T-helper 2 cell (primary cell): ENCODE data around the gene NUP98.
"Not testable (repeated sequence)": the region's sequence is repeated elsewhere in the genome, so short reads cannot be mapped to it uniquely, and the experiment has no call there.

Experiments used
- DNase-seq, 5 experiments: peaks; one replicate each; pipeline versions ENCODE4 v3.0.0 to v3.0.0-alpha.2; 2012 to 2022

Gene NUP98

DNA sequence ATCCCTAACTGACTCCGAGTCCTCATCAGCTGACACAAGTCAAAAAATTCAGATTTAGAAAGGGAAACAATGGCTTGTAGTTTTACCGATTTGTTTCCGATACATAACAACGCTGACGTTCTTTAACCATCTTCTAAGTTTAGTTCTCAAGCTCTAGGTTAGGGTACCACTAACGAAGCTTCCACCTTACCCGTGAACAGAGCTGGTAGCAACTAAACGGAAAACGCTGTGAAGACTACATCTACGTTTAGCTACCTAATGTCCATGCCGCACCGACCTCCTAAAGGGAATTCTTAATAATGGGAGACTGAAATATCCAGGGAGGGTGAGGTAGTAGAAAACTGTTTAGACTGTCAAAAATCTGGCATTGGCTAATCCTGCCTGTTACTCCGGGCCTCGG, 1.0 kb downstream of the NUP98 start:
- peak in 1 of 5 experiments; percentile 31 for DNase-seq

DNA sequence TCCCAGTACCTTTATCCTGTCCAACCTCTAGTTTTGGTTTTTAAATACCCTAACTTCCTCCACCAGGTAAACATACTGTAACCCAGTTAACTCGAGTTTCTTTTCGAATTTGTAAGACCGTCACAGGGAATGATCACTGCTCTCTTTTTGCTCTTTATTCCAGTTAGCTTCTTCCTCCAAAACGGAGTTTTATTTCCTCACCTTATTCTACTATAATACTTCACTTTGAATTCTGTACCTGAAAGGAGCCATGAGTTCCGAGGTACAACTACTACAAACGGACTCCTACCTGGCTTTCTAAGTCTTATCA, 1.4 kb downstream of the NUP98 start:
- no peak for DNase-seq

DNA sequence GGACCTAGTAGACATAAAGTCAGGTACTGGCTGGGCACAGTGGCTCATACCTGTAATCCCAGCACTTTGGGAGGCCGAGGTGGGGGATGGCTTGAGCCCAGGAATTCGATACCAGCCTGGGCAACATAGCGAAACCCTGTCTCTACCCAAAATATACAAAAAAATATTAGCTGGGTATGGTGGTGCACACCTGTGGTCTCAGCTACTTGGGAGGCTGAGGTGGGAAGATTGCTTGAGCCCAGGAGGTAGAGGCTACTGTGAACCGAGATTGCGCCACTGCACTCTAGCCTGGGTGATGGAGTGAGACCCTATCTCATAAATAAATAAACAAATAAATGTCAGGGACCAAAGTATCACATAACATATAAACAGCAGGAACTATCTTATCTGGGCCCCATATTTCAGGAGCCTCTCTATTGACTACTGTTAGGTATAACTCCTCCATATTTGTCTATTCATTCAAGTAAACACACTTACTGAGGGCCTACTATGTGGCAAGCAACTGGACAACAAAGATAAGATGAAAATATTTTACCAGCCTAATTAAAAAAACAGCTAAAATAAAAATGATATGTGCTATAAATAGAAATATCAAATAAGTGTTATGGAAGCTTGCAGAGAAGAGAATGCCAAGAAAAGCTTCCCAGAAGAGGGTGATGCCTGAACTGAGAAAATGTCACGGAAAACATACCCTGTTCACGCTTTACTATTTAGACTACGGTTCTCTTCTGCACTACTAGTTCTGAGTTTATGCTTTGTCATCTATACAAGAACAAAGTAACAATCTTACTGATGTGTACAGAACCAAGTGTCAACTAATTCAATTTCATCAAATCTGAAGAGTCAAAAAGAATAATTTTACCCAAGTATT, 2.0 kb downstream of the NUP98 start:
- no peak for DNase-seq

DNA sequence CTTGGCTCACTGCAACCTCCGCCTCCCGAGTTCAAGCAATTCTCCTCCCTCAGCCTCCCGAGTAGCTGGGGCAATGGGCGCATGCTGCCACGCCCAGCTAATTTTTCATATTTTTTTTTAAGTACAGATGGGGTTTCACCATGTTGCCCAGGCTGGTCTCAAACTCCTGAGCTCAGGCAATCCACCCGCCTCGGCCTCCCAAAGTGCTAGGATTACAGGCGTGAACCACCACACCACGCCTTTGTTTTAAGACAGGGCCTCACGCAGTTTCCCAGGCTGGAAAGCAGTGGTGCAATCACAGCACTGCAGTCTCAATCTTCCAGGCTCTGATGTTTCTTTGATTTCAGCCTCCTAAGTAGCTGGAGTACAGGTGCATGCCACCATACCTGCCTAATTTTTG, 3.0 kb downstream of the NUP98 start:
- not testable (repeated sequence) for DNase-seq

DNA sequence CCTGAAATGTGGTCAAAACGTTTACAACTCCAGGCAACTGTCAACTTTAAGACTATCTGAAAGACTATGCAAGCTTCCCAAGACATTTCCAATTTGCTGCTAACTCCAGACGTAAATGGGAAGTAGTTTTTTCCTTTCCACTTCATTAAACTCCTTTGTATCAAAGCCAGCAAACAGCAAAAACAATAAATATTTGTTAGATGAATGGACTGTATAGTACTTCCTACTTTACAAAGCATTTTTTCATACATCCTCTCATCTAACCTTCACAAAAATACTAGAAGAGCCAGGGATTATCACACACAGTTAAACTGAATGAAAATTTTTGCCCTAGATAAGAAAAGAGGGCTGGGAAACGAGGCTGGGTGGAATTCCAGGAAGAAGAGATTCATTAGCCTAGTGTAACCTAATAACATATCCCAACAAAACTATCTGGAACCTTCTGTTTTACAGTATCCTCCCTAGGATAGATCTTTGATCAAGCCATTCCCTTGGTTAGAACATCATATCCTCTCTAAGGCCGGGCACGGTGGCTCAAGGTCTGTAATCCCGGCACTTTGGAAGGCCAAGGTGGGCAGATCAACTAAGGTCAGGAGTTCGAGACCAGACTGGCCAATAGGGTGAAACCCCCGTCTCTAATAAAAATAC, 10.4 kb downstream of the NUP98 start:
- no peak for DNase-seq

DNA sequence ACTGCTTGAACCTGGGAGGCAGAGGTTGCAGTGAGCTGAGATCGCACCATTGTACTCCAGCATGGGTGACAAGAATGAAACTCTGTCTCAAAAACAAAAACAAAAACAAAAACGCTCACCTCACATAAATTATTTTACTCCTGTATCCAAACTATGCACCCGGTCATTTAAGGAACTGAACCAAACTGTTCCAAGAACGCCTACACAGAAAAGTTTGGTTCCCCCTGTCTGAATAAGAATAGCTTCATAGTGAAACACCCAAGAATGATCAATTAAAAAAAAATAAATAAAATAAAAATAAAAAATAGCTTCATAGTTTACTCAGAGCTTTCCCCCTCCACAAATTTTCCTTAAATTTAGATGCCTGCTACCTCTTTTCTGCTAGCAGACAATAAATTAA, 13.7 kb downstream of the NUP98 start:
- DNase-seq = no peak

DNA sequence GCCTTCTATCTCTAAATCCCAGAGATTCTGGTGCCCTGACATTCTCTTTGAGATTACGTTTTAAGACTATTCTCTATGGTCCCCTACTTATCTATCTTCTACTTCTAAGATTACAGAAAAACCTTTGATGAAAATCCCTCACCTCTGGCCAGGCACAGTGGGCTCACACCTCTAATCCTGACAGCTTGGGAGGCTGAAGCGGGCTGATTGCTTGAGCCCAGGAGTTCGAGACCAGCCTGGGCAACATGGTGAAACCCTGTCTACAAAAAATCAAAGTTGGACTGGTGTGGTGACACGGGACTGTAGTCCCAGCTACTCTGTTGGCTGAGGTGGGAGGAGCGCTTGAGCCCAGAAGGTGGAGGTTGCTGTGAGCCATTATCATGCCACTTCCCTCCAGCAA, 14.4 kb downstream of the NUP98 start:
- DNase-seq = no peak

DNA sequence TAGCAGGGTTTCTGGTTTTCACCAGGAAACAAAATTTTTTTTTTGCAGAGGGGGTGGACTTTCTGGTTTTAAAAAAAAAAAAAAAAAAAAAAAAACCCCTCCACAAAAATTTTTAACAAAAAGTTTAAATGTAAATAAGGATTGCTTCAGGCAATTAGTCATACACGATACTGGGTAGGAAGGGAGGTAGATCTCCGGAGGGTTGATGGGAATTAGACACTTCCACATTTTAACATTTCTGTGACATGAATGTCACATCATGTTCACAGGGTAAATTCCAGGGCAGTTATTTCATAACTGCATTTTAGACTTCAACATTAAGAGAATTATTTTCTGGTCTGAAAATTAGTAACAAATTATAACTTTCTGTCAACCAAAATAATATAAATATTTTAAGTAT, 15.9 kb downstream of the NUP98 start:
- no peak for DNase-seq

DNA sequence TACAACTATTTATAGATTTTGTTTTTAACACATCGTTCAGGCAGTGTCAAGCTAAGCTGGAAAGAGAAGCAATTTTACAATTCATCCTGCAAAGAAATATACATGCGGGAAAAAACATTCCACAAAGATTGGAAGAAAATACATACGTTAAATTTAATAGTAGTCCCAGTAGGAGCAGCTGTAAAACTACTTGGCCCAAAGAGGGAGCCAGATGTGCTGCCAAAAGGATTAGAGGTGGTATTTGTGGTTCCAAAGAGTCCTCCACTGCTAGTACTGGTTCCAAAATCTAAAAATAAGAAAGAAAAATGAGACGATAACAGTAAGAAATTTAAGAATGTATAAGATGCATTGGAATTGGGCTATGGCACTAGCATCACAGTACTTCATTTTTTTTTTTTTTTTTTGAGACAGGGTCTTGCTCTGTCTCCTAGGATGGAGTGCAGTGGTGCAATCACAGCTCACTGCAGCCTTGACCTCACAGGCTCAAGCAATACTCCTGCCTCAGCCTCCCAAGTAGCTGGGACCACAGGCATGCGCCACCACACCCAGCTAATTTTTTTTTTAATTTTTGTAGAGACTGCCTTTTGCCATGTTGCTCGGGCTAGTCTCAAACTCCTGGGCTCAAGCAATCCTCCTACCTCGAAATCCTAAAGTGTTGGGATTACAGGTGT, 21.5 kb downstream of the NUP98 start:
- DNase-seq = no peak

DNA sequence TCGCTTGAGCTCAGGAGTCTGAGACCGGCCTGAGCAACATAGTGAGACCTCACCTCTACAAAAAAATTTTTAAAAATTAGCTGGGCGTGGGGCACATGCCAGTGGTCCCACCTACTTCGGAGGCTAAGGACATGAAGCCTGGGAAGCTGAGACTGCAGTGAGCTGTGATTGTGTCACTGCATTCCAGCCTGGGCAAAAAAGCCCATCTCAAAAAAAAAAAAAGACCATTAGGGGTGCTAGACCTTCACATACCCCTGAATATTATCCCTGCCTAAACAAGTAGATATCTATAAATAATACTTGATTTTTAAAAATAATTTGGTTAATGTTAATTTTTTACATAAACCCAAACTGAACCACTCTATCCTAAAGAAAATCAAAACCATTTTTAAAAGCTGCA, 24.2 kb downstream of the NUP98 start:
- no peak for DNase-seq

DNA sequence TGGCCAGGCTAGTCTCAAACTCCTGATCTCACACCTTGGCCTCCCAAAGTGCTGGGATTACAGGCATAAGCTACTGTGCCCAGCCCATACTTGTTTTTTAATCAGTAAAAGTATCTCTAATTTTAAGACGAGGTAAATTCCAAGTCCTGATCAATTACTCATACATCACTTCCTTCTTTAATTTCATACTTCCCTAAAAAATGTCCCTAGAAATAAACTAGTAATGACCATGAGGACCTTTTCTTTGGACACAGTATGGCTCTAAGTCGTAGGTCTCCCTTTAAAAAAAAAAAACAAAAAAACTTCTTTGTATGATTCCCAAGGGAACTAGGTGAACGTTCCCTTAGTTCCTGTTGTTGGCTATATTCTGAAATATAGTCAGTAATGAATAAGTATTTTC, 29.8 kb downstream of the NUP98 start:
- DNase-seq = no peak

DNA sequence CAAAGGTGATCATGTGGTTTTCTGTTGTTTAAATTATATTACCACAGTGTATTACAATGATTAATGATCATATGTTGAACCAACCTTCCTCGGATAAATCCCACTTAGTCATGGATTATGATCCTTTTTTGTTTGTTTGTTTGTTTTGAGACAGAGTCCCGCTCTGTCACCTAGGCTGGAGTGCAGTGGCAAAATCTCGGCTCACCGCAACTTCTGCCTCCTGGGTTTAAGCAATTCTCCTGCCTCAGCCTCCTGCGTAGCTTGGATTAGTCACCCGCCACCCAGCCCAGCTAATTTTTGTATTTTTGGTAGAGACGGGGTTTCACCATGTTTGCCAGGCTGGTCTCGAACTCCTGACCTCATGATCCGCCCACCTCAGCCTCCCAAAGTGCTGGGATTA, 30.5 kb downstream of the NUP98 start:
- DNase-seq = not testable (repeated sequence)

DNA sequence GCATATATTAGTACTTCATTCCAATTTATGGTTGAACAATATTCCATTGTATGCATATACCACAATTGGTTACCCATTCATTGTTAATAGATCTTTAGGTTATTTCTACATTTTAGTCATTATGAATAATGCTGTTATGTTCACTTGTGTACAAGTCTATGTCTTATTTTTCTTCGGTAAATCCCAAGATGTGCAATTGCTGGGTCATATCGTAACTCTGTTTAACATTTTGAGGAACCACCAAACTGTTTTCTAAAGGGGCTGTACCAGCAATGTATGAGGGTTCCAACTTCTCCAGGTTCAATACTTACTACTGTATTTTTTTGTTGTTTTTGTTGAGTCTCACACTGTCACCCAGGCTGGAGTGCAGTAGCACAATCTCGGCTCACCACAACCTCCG, 33.1 kb downstream of the NUP98 start:
- DNase-seq = no peak

DNA sequence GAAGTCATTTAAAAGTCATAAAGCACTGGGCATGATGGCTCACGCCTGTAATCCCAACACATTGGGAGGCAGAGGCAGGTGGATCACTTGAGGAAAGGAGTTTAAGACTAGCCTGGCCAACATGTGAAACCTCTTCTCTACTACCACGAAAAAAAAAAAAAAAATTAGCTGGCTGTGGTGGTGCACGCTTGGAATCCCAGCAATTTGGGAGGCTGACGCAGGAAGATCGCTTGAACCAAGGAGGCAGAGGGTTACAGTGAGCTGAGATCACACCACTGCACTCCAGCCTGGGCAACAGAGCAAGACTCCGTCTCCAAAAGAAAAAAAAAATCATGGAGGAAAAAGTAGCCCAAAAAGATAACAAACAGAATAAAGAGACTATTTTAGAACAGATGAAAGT, 42.2 kb downstream of the NUP98 start:
- DNase-seq = no peak

DNA sequence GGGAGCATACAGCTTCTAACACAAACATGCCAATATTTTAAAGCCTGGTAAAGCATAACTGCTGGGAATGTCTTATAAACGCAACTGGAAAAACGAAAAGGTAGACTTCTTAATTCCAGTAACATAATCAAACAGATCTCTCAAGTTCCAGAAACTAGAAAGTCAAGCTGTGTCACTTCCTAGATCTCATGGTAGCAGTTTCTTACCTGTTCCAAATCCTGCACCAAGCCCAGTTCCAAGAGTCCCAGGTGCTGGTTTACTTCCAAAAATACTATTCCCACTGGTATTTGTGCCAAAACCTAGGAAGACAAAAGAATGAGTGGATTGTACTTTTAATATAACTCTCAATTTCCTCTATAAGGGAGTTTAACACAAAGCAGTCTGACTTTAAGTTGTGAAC, 44.2 kb downstream of the NUP98 start:
- DNase-seq = no peak

DNA sequence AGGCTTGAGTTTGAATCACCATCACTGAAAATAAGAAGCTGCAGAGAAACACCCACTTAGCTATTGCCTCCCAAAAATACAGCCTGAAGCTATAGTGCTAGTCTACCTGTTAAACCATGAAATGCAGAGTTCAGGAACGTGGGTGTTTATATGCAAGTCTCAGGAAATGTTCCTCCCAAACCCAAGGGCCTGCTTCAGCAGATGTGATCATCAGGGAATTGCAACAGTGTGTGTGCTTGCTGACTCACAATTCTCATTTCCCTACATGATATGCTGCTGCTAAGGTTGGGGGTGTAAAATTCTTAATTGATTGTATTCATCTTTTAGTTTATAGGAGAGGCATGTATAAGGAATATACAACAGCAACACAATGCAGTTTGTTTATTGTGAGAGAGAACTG, 49.6 kb downstream of the NUP98 start:
- DNase-seq = no peak

DNA sequence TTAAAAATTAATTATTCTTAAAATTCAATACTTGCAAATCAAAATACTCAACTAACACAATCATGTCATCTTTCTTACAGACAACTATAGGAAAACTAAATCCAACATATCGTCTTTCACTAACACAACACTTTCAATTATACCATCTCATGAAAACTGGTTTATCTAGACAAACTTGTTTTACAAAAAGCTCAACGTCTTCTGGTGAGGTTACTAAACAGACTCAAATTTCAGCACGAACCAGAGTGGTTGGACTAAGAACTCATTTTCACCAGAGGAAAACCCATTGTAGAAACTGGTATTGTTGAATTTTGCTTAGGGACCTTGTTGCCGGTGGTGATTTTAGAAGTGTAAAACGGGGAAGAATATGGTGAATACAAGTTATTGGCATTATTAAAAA, 52.2 kb downstream of the NUP98 start:
- DNase-seq = no peak

DNA sequence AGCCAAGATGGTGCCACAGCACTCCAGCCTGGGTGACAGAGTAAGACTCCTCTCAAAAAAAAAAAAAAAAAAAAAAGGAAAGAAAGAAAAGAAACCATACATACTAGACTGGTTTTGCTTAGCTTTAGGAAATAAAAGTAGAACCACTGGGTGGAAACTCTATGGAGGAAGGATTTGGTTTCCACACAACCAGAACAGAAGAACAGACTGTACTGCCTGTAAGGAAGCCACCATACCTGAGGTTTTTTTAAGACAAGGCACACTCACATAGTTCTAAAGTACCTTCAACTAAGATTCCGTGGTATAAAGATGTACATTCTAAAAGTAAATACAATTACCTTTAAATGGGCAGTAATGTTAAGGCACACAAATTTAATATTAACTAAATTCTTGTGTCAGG, 58.6 kb downstream of the NUP98 start:
- no peak for DNase-seq

DNA sequence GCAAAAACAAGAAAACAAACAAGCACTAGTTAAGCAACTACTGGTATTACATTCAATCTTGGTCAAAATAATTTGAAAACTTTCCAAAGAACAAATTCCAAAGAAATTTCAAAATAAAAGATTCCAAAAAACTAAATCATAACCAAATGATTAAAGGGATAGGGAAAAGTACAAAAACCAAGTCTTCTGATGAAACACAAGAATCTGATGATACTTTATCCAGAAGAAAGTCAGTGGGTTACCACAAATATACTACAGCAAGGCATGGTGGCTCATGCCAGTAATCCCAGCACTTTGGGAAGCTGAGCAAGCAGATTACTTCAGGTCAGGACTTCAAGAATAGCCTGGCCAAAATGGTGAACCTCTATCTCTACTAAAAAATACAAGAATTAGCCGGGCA, 59.1 kb downstream of the NUP98 start:
- no peak for DNase-seq

DNA sequence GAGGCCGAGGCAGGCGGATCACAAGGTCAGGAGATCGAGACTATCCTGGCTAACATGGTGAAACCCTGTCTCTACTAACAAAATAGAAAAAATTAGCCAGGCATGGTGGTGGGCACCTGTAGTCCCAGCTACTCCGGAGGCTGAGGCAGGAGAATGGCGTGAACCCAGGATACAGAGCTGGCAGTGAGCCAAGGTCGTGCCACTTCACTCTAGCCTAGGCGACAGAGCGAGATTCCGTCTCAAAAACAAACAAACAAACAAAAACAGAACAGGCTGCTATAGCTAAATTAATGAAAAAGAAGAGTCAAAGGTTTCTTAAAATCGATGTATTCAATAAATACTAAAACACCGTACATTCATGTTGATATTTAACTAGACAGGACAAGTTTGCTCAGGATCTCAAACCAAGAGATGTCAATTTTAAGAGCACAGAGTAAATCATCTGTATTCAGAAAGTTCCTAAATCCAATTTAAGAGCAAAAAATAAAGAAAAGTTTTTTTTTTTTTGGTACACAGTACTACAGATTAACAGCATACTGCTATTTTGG, 59.9 kb downstream of the NUP98 start:
- DNase-seq = no peak

DNA sequence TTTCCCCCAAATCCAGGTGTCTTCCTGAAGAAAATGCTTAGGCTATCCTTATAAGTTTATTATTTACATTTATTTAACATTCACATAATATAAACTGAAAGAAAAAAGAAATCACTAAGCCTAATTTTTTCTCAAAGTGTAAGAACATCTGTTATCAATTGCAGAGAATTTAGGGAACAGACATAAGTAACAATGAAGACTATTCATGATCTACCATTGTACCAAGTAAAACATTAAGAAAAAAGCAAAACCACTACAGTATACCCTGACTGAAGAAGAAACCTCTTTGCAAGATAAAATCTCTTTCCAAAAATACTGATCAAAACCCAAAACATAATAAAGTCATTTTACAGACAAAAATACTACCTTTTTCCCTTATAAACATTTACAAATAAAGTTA, 60.5 kb downstream of the NUP98 start:
- DNase-seq = no peak

DNA sequence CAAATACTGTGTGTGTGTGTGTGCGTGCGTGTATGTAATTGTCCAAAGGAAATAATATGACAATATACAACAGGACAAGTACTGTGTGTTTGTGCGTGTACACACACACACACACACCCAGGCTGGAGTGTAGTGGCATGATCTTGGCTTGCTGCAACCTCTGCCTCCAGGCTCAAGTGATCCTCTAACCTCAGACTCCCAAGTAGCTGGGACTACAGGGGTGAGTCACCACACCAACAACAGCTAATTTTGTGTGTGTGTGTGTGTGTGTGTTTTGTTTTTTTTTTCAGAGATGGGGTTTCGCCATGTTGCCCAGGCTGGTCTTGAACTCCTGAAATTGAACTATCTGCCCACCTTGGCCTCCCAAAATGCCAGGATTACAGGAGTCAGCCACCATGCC, 61.5 kb downstream of the NUP98 start:
- peak in 1 of 5 experiments; percentile 35 for DNase-seq

DNA sequence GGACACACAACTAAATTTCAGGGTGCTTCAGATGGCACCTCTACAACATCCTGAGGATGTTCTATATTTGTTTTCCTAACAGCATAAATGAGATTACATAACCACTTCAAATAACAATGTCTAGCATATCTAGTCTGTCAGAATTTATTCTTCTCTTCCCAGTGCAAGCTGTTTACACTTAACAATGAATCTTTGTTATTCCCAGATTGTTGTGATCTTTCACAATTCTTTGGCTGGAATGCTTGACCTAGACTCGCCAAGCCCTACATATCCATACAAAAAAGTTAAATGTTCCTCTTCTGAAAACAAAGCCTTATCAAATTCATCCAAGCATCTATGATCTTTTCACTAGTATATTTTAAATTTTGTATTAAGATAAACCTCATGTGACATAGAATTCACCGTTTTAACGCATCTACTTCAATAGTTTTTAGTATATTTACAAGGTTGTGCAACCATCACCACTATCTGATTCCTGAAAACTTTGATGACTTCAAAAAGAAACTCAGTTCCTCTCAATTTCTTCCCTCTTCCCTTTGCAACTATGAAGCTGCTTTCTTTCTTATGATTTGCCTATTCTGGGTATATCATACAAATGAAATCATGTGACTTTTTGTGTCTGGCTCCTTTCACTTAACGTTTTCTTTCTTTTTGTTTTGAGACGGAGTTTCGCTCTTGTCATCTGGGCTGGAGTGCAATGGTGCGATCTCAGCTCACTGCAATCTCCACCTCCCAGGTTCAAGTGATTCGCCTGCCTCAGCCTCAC, 64.5 kb downstream of the NUP98 start:
- DNase-seq = no peak
